AG20443 (cell line): ENCODE measurements around the gene FABP2.
"Not testable (repeated sequence)": the region's sequence is repeated elsewhere in the genome, so short reads cannot be mapped to it uniquely, and the experiment has no call there.

Experiments used
- DNase-seq: peaks from one replicate; pipeline ENCODE4 v3.0.0; 2012; ENCODE audit warnings: low spot score, mixed read lengths

Gene FABP2

DNA sequence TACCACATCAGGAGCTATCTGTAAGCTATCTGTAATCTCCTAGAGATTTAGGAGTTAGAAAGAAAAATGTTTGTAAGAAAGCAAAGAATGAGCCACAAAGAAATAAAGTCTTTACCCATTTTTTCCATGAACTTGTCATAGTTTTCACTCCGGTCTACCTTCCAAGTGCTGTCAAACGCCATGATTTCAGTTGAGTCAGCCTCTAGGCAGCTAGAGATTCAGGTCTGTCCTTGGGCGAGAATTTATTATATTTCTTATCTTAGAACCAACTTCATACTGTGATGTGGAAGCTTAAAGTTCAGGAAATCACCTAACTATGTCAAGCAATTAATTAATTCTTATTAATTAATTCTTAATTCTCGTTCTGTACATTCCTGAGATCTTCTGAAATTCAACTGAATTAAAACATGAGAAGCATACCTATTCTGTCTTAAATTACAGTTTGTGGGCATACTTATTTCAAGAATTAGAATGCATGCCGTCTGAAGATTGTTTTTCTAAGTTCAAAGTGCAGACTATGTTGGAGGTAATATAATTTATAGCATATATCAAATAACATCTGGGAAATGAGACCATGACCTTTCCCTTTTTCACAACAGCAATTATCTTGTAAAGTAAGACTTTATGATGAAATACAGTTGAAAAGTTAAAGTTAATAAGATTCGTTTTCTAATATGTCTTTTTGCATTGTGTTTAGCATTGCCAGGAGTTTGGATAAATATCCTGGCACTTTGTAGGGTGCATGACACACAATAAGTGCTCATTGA lies at the start of gene FABP2:
FABP2 (minus strand) TSS at position 218 of the 767 bp plus-strand sequence; CDS start at position 182, 36 bp downstream.
- DNase-seq, result no peak

GRCh38 chr4:119370951-119371683 lies 49.2 kb upstream of the FABP2 start:
- DNase-seq, result not testable (repeated sequence)

- DNase-seq, result not testable (repeated sequence)
Measured at GRCh38 chr4:119370392-119370791, 48.5 kb upstream of the FABP2 start.

DNA sequence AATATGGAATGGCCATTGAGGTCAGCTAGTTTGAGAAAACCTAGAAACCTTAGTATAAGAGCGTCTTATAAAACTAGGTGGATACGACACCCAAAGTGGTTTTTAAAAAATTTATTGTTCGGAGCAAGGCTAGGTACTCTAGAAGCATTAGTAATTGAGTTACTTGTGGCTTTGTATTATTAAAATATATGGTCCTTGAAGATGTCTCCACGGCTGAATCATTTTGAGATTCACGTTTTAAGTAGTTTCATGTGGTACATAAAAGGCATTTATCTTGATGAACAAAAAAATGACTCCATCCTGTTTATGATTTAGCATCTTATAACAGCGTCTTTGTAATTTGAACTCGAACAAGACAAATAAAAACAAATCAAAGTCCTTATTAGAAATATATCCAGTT lies 44.9 kb upstream of the FABP2 start:
- DNase-seq, result not testable (repeated sequence)

GRCh38 chr4:119364203-119364602 lies 42.3 kb upstream of the FABP2 start:
- not testable (repeated sequence) for DNase-seq

DNA sequence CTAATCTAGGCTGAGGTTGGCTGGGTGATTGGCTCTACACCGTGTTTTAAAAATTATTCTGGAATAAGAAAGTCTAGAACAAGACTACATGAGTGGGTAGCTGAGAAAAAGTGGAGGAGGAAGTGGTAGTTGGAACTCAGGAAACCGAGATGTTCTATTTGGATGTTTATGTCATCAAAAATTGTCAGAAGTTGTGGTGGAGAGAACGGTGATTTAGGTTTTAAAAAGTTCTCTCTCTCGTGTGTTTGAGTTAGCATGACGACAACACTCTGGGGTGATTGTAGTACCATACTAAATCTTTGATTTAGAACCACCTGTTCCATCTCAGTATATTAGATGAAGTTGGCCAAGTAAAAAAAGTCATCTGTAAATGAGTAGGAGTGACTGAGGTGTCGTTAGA lies 41.4 kb upstream of the FABP2 start:
- DNase-seq, result not testable (repeated sequence)

DNA sequence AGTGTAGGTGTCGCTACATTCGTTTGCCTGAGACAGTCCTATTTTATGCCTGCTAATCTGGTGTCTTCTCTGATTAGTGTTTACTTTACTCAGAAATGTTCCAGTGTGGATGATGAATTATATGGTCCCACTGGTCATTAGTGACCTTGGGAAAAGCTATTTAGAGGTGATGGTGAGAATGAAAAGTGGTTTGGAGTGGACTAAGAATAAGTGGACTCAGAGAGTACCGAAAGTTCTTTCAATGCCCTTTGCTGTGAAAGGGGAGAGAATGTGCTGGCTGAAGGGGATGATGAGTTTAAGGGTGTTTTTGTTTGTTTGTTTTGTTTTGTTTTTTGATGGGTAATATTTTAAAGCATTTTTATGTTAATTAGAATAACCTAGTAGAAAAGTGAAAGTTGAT lies 40.5 kb upstream of the FABP2 start:
- DNase-seq, result not testable (repeated sequence)

- not testable (repeated sequence) for DNase-seq
Measured at GRCh38 chr4:119359873-119360272, 37.9 kb upstream of the FABP2 start.

GRCh38 chr4:119356796-119357195 lies 34.9 kb upstream of the FABP2 start:
- peak; percentile 11 for DNase-seq

DNA sequence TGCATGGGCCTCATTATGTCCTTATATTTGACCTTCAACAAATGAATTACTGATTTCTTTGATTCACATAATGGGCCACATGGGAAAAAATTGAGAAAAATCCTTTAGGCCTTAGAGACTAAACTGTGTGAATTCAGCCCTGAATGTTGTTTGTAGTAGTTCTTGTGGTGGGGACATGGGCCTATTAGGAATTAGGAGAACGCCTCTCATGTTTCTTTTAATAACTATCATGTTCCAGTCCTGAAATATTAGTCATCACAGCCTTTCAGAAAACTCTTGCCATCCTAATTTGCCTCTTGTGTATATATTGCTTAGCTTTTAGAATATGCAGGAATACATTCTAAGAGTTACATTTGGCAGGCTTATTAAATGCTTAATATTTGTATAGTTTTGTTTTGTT lies 34.1 kb upstream of the FABP2 start:
- not testable (repeated sequence) for DNase-seq

- DNase-seq, result not testable (repeated sequence)
Measured at GRCh38 chr4:119353364-119353763, 31.4 kb upstream of the FABP2 start.

DNA sequence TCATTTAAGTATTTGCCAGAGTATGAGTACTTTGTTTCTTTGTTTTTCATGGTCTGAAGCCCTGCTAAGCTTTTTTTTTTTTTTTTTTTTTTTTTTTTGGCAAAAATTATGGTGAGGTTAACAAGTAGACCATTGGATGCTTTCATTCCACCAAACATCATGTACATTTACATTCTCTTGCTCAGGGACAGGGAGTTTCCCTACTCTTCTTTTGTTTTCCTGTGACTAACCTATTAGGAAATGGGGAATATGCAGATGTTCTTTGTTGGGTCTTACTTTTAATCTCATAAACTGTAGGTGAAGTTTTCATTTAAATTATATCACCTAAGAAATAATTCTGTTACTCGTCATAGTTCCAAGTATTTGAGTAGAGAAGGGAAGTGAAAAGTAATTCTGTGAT lies 26.2 kb upstream of the FABP2 start:
- DNase-seq, result not testable (repeated sequence)

GRCh38 chr4:119343293-119343692 lies 21.4 kb upstream of the FABP2 start:
- DNase-seq, result not testable (repeated sequence)

DNA sequence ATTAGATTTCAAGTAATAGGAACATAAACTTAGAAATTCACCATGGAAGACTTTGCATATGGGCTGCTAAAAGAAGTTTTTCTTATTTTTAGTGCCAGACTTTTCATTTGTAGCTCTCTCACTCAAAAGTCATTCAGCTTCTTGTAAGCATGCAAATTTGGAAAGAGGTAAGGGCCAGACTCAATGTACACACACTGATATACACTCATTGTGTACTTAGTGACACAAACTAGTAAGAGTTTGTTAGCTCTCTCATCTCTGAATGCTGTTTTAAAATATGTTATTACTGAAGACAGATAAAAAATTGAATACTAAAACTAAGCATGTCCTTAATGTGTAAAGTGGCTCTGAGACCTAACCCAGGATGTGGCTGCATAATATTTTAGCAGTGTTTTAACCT lies 18.0 kb upstream of the FABP2 start:
- DNase-seq, result not testable (repeated sequence)

DNA sequence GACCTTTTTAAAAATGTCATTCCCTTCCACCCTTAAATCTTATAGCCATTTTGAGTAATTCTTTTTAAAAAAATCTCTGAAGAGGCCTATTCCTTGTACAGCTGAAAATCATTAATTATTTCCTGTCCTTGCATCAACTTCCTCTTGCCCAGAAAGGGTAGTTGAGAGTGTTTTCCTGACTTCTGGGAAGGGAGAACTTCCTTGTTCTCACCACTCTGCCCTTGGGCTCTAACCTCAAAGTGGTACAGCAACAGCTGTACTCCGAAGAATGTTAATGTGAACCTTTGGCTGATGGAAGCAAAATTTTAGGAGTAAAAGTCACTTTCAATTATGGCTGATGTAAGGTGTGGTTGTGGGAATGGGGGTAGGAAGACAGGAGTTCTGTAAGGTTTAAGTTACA lies 15.1 kb upstream of the FABP2 start:
- DNase-seq, result no peak

DNA sequence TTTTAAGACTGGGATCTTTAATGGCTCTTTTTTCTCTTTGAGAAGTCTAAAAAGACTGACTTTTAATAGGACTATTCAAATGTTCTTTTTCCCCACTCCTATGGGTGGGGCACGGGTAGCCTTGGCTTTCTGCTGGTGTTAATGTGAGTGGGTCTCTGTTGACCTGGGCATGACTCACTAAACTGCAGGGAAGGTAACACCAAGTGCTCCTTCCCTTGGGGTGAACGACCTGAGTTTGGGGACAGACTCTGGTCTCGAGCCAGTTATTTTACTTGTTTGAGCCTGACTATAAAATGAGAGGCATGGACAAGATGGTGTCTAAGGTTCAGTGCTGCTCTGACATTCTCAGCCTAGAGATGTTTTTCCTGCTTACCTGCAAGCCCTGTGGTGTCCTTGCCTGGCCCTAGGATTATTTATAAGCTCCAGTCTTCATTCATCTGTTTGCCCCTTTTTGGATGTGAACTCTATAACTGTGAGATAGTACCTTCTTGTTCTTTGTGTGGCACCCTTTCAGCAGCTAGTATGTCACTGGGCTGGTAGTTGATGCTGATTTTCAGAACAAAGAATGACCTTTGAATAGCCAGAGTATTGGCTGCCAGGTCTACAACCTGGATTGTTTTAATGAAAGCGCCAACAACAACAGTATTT lies 14.5 kb upstream of the FABP2 start:
- not testable (repeated sequence) for DNase-seq

- DNase-seq, result no peak
Measured at GRCh38 chr4:119329835-119330620, 8.1 kb upstream of the FABP2 start.

DNA sequence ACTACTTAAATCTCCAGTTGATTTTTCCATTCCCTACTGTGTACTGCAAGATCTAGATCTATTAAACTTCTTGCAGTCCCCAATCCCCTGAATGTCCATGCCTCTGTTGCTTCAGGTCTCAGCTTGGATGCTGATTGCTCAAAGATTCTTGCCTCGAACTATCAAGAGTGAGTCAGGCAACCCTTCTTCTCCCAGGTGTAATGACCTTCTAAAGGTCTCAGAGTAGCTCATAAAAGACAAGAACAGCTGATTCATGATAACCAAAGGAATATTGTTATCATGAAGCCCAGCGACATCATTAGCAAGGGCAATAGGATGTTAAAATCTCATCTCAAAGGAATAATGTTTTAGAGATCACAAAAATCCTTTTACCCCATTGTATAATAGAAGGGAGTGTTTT lies 6.8 kb upstream of the FABP2 start:
- no peak for DNase-seq

- DNase-seq, result no peak
Measured at GRCh38 chr4:119317990-119318389, 3.9 kb downstream of the FABP2 start.

- peak; percentile 54 for DNase-seq
Measured at GRCh38 chr4:119315036-119315435, 6.9 kb downstream of the FABP2 start.

DNA sequence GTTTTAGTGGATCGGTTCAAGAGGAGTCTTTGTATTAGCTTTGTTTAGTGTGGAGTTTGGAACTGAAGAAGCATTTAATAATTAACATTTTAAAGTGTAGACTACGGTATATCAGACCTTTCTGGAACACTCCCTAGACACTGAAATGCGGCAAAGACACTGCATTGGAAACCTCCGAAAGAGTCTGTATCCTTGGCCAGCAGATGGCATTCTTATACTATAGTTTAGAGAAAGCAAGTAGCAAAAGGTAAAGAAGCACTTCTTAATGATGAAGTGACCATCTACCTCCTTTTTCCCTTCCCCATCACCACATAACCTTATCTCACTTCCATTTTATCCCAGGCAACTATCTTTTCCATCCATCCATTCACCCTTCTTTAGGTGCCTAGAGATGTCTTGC lies 7.6 kb downstream of the FABP2 start:
- peak; percentile 44 for DNase-seq

DNA sequence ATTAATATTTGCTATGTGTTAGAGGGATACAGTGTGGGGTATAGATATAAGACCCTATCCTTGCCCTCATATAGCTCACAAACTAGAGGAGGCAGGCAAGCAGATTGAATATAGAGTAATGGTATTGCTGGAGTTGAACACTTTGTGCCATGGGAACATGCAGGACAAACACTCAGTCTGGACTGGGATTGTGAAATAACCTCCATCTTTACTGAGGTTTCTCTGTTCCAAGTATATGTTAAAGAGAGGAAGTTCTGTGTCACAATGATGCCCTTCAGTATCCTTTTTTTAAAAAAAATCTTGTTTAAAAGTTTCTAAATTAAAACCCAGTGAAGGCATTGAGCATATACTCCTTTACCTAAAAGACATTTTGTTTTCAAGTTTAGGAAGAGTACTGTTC lies 8.7 kb downstream of the FABP2 start:
- no peak for DNase-seq
